HuH-7.5 (cell line): Measurements from ENCODE around the gene MLLT11.

Experiments used
- DNase-seq: peaks from one replicate; pipeline ENCODE4 v3.0.0; 2011; ENCODE audit warnings: low spot score

MLLT11 gene

GRCh38 chr1:151060007-151060656 is at the start of gene MLLT11:
Gene MLLT11, plus strand, starts transcription at chr1:151060397. Its CDS starts 6,828 bp downstream, at chr1:151067225.
- peak; percentile 43 for DNase-seq

GRCh38 chr1:151011154-151011850 is 48.9 kb upstream of the MLLT11 start:
- DNase-seq = no peak

- peak; percentile 64 for DNase-seq
These were observed 47.3 kb upstream of the MLLT11 start for GRCh38 chr1:151012684-151013471.

- DNase-seq = no peak
These were observed 46.7 kb upstream of the MLLT11 start for GRCh38 chr1:151013518-151013917.

GRCh38 chr1:151024540-151025146 is 35.6 kb upstream of the MLLT11 start:
- DNase-seq = peak; percentile 75

GRCh38 chr1:151026460-151026859 is 33.7 kb upstream of the MLLT11 start:
- DNase-seq = no peak

GRCh38 chr1:151032164-151032563 is 28.0 kb upstream of the MLLT11 start:
- no peak for DNase-seq

- no peak for DNase-seq
These were observed 25.0 kb upstream of the MLLT11 start for GRCh38 chr1:151035167-151035566.

- DNase-seq = no peak
These were observed 23.8 kb upstream of the MLLT11 start, which contains the start of gene BNIPL for GRCh38 chr1:151036356-151036755. Gene BNIPL, plus strand, starts transcription at chr1:151036586. Its CDS starts 140 bp downstream, at chr1:151036726.

- no peak for DNase-seq
These were observed 23.2 kb upstream of the MLLT11 start for GRCh38 chr1:151037032-151037431.

GRCh38 chr1:151039521-151039920 is 20.7 kb upstream of the MLLT11 start:
- DNase-seq = no peak

- DNase-seq = no peak
These were observed 17.0 kb upstream of the MLLT11 start for GRCh38 chr1:151043163-151043562.

GRCh38 chr1:151047591-151047924 is 12.6 kb upstream of the MLLT11 start, which contains the start of gene C1orf56:
Gene C1orf56, plus strand, starts transcription at chr1:151047751. Its CDS starts 97 bp downstream, at chr1:151047848.
- DNase-seq = peak; percentile 82

- DNase-seq = peak; percentile 80
These were observed 12.1 kb upstream of the MLLT11 start for GRCh38 chr1:151047925-151048644.

GRCh38 chr1:151048645-151049032 is 11.6 kb upstream of the MLLT11 start:
- DNase-seq = no peak

- no peak for DNase-seq
These were observed 10.7 kb upstream of the MLLT11 start for GRCh38 chr1:151049458-151049857.

- no peak for DNase-seq
These were observed 10.0 kb upstream of the MLLT11 start for GRCh38 chr1:151050051-151050688.

GRCh38 chr1:151051356-151052009 is 8.7 kb upstream of the MLLT11 start:
- DNase-seq = no peak

GRCh38 chr1:151054971-151055547 is 5.1 kb upstream of the MLLT11 start:
- no peak for DNase-seq

GRCh38 chr1:151055581-151055980 is 4.6 kb upstream of the MLLT11 start:
- DNase-seq = no peak
